ENCODE measurements around the gene C8A.

C8A gene

DNA sequence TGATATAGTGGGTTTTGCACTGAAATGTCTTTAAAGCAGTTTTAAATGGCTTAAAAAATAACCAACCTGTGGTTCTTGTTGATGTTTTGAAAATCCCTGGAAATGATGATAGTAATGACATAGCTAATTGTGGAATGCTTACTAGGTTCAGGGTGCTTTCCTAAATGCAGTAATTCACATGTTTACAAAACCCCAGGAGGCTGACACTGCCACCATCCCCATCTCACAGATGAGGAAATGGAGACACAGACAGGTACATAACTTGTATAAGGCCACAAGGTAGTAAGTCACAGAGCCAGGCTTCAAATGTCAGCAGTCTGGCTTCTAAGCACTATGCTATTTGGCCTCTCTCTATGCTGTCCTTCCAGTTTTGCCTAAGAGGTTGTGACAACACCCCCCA lies 70.6 kb downstream of the C8A start:
- no peak for DNase-seq (ENCODE audit: low read depth, low spot score)

DNA sequence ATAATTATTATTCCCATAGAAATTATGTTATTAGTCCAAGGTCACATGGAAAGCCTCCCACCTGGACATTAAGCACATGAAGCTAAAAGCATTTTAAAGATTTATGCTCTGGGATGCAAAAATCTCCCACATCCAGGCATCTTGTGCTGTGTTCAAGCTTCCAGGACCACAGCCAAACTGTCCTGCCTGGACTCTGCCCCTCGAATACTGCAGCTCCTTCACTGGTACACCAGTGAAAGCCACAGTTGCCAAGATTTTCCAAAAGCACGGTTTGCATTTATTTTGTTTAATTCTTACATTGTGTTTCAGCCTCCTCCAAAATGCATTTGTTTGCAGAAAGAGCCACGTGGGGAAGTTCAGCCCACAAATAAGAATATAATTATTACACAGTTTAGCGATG lies 72.6 kb downstream of the C8A start:
- no peak for DNase-seq (ENCODE audit: low read depth, low spot score)

DNA sequence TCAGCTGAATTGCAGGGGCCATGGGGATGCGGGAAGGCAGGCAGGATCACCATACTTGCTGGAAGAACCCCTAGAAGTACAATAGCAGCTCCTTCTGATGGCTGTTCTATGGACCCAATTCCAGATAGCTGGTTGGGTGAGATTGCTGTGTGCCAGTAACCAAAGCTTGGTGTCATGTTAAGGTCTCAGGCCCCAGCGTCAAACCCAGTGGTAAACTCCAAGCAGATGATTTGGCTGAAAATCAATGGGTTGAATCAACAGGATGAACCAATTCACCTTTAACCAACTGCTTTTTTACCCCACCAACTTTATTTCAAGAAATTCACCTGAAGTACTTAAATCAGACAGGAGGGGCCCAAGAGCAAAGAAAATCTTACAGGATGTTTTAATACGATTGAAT lies 73.4 kb downstream of the C8A start:
- no peak for DNase-seq (ENCODE audit: low read depth, low spot score)

DNA sequence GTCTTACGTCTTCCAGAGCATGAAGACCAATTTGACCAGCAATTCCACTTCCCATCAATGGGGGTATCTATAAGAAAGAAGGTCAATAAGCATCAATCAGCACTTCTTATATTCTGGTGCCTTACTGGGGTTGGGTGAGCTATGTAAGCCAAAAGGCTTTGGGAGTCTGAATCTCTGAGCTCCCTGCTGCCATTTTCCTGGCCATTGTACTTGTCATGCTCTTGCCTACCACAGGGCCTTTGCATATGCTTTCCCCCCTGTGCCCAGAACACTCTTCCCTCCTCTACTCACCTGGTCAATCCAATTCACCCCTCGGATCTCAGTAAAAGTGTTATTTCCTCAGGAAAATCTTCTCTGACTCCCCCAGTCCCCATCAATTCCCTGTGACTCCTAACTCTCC lies 74.9 kb downstream of the C8A start:
- no peak for DNase-seq (ENCODE audit: low read depth, low spot score)

DNA sequence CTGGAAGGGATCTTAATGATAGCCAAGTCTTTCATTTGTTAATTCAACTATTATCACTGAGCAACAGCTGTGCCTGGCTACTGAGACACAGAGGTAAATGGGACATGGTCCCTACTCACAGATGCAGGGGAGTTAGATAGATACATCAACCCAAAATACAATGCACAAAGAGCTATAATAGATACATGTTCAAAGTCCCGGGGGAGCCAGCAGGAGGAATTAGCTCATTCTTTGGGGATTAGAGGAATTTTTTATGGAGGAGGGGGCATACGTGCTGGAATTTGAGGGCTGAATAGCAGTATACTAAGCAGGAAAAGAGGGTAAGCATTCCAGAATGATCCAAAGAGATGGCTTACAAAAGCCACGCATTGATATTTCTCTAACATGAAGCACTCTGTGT lies 76.6 kb downstream of the C8A start:
- no peak for DNase-seq (ENCODE audit: low read depth, low spot score)

DNA sequence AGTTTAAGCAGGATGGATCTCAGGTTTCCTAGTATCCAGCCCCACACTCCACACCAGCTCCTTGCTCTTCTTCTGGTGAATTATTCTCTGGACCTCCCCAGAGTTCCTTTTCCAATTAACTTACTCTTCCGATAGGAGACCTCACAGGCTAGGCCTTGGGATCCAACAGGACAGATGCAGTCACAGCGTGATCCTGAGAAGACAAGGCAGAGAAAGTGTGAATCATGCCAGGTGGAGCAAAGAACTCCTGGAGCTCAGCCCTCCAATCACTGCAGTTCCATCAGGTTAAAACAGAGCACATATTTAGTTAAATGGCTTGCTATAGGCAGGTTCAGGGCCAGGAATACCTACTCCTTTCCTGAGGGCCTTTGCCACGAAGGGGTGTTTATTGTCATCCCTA lies 77.1 kb downstream of the C8A start:
- DNase-seq (ENCODE audit: low read depth, low spot score) = no peak

DNA sequence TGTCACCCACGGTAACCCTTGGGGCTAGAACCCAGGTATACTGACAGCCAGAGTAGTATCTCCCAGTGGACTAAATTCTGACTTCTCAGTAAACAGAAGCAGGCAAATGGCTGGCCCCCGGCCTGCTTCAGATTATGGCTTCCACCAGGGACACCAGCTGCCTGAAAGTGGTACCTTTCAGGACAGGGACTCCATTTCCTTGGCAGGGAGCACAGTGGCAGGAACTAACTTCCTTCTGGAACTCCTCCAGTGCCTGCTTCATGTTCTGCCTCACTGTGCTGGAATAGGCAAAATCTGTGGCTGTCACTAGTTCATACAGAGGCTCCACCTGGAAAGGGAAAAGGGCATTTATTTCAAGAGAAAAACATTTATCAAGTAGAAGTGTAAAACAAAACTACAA lies 78.6 kb downstream of the C8A start:
- DNase-seq (ENCODE audit: low read depth, low spot score) = no peak

DNA sequence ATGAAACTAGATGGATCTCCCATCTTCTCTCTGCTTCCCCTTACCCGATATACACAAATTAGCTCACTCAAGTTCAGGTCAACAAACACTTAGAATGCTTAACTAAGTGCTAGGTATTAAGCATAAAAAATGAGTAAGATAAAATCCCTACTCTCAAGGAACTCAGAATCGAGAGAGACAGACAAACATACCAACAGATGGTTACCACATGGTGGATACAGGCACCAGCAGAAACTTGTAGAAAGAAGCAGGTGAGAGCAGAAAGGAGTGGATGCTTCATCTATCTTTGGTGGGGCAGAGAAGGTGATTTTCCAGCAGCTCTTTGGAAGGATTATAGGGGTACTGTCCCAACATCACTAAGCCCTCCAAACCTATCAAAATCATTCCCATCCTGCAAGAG lies 79.0 kb downstream of the C8A start:
- DNase-seq (ENCODE audit: low read depth, low spot score) = no peak

DNA sequence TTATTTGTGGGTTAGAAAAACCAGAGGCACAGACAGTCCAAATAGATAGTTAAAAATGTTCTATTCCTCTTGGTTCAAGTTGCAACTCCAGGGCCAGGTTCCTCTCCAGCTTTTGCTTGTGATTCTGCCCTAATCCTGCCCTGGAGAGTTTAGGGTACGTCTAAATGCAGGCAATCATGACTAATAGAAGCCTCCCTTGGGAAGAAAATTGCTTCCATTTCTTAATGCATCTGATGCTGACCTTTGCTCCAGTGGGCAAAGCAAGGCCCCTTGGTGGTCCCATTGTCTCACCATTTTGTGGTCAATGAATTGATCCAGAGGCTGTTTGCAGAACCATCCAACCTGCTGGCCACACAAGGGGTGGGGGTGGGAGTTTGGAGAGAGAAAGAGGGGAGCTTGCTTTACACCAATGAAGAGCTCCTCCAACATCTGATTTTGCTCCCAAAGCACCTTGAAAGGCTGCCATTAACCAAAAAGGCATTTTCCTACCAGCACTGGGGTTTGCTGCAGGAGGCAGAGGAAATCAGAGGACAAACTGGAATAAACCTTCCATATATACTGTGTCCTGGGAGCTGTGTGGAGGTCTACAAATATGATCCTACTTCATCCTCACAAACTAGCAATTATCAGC lies 79.9 kb downstream of the C8A start:
- DNase-seq (ENCODE audit: low read depth, low spot score) = no peak

DNA sequence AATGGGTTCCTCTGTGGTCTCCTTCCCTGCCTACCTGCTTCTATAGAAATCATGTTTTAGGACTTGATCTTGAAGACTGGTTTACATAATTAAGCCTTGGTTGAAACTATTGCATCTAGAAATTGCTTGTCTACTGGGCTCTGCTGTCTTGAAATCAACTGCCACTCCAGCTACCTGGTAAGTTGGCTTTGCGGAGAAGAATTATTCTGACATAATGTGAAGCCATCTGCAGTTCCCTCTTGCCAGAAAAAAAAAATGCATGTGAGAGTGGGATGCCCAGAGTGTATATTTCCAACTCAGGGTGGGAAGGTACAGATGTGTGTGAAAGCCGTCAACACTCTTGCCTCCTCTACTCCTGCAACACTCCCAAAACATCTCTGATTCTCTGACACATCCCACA lies 84.0 kb downstream of the C8A start:
- no peak for DNase-seq (ENCODE audit: low read depth, low spot score)

- DNase-seq (ENCODE audit: low read depth, low spot score) = peak; percentile 17
Measured at GRCh38 chr1:56939209-56939608, 84.6 kb downstream of the C8A start.

DNA sequence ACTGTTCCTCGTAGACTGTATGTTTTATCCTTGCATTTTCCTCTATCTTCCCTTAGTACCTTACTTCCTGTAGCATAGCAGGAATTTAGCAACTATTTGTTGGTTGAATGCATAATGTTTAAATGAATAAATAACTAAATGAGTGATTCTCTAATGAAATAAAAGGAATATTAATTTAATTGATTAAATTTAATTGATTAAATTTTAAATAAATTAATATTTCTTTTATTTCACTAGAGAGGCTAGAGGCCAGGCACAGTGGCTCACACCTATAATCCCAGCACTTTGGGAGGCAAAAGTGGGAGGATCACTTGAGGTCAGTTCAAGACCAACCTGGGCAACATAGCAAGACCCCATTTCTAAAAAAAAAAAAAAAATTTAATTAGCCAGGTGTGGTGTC lies 85.4 kb downstream of the C8A start:
- no peak for DNase-seq (ENCODE audit: low read depth, low spot score)

GRCh38 chr1:56948403-56949023 lies 93.9 kb downstream of the C8A start:
- no peak for DNase-seq (ENCODE audit: low read depth, low spot score)

DNA sequence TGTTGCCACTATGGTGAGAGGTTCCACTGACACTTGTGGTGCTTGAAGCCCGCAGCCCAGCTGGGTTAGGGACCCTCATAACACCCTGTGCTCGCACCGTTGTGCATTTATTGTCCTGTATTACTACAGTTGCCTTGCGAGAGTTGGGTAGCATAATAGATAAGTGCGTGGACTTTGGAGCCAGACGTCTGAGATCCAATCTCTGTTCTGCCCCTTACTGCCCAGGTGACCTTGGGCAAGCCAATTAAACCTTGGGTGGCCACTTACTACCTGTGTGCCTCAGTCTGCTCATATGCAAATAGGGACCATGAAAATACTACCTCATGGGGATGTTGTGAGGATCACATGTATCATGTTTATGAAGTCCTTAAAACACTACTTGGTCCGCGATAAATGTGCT lies 97.9 kb downstream of the C8A start:
- DNase-seq (ENCODE audit: low read depth, low spot score) = no peak

DNA sequence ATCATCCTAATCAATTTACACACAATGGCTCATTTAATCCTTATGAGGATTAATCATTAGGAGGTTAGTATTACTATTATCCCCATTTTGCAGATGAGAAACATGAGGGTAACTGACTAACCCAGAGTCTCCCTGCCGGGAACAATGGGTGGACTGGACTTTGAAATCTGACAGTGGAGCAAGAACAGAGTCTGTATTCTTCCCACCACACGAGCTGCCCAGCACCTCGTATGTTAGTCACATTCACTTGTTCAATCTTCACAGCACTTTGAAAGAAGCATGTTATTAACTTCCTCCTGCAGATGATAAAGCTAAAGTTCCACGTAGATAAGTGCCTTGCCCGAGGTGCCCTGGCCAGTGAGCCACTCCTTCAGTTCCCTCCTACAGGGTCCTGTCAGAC lies 98.8 kb downstream of the C8A start:
- DNase-seq (ENCODE audit: low read depth, low spot score) = no peak

DNA sequence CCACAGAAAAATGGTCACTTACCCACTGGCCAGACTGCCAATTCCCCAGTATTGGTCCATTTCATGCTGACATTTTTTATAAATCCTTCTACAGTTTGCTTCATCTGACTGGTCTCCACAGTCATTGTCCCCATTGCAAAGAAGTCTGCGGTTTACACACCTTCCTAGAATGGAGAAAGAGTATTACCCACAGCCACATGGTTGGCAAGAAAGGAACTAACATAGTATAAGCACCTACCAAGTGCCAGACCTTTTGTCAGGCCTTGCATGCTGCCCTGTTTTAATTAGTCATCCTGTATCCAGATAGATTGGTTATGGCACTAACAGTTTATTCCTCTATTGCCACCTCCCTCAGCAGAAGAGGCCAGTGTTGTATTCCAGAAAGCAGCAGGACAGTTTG lies 100.1 kb downstream of the C8A start:
- DNase-seq (ENCODE audit: low read depth, low spot score) = no peak

DNA sequence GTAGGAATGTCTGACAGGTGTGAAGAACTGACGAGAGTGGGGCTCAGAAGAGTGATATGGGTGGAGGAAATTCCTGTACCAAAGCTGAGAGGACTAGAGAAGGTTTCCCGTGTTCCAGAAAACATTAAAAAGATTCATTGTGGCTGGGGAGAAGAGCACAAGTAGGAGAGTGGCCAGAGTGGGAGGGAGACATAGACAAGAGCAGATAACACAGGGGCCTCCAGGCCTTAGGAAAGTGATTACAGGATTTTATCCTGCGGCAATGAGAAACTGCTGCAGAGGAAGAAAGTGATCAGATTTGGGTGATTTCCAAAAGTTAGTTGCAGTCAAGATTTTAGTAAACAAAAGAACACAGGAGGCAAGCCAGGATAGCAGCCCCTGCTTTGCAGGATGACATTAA lies 103.3 kb downstream of the C8A start:
- no peak for DNase-seq (ENCODE audit: low read depth, low spot score)

GRCh38 chr1:56958526-56958925 lies 103.9 kb downstream of the C8A start:
- DNase-seq (ENCODE audit: low read depth, low spot score) = peak; percentile 62

DNA sequence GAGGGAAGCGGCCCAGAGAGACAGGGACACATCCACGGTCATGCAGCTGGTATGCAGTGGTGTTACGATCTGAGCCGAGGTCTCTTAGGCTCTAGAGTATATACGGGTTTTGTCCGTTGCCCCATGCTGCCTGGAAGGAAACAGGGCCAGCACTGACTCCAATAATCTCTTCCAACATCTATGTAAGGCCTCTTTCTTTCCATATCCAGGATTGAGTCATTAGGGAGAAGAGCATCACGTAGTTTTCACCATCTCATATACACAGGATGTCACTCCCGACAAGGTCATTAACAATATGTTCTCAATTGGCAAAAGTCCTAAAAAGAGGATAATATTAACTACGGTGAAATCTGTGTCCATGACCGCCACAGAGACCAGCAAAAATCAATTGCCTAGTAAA lies 106.8 kb downstream of the C8A start:
- DNase-seq (ENCODE audit: low read depth, low spot score) = no peak

DNA sequence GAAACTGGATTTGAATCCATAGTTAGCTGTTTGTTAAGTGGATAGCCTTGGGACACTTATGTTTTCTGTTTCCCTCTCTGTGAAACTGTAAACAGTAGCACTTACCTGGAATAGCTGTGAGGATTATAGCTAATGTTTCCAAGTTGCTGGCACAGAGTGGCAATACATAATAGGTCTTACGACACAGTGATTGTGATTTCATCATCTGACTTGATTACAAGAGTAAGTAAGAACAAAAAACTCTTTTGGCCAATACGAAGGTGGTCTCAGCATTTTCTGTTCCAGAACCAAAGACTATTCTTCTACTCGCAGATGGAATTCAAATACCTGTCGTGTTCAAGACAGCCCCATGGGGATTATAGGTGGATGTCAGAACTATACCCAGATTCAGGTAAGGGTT lies 109.1 kb downstream of the C8A start:
- no peak for DNase-seq (ENCODE audit: low read depth, low spot score)

DNA sequence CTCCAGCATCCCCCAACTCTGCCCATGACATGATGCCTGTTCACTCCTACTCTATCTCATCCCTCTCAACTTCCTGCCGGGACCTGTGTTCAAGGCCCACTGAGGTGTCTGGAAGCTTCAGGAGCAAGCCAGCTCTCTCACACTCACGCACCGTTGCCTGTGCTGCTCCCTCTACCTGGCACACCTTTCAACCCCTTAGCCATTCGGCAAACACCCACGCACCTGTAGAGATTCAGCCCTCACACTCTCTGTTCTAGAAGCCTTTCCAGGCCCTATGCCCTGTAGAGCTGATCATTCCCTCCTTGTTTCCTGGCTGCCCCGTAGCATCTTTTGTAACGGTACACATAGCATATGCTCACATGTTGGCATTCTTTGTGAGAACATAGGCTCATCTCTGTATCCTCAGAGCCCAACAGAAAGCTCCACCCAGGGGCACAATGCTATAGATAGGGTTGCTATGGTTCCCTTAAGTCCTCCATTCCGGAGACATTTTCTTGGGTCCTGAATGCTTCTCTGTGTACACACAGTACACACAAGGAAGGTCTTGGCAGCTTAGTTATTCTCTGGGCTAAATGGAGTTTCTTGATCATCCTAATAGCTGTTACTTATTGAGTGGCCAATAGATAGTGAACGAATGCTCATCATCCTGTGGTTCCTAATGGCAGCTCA lies 109.9 kb downstream of the C8A start:
- DNase-seq (ENCODE audit: low read depth, low spot score) = no peak

DNA sequence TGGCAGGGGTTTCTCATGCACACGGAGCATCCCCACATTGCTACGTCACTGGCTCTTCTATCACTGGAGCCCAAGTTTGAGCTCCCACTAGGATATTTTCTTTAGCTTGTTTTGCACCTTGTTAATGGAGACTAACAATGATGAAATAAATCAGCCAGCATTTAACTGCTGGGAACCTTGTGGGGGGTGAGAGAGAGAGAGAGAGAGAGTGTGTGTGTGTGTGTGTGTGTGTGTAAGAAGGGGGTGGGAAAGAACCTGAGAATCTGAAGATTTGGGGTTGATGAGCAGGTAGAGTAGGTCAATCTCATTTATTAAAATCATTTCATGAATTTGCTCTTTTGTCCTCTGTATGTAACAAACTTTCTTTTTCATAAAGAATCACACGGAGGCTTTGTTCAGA lies 110.6 kb downstream of the C8A start:
- no peak for DNase-seq (ENCODE audit: low read depth, low spot score)

DNA sequence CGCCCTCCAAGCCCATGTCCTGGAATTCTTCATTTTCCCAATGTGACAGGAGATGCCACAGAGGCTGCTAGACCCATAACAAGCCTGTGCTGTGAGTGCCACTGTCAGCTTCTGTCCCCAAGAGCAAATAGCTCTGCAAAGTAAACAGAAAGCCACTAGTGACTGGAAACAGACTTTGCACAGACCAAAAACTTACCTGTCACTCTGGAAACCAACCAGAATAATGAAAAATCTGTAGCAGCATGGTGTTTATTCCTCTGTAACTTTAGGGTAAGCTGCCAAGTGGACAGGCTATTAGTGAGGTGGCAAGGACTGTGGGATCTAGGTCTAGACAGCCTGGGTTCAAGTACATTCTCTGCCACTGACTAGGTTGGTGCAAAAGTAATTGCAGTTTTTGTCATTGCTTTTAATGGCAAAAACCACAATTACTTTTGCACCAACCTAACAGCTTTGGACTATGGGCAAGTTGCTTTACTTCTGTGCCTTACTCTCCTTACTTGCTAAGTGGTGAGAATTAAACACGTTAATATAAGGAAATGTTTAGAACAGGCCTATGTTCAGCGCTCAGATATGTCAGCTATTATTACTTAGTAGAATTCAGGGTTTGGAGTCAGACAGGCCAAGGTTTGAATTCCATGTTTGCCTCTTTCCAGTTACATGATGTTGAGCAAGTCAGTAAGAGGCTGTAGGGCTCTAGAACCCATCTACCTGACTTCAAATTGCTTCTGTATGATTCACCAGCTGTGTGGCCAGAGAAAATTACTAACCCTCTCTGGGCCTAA lies 111.5 kb downstream of the C8A start, which contains the start of gene C8B:
Gene C8B, minus strand, starts transcription at position 100 of the 782 bp plus-strand sequence. Its CDS starts 67 bp downstream, at position 33.
- DNase-seq (ENCODE audit: low read depth, low spot score) = no peak
